Activated CD4-positive, alpha-beta T cell treated with anti-CD3 and anti-CD28 coated beads, Interleukin-2, amount 50 U/mL, for 16 hours (primary cell): ENCODE data around the gene GOLGA3.
"Not testable (repeated sequence)": the region's sequence is repeated elsewhere in the genome, so short reads cannot be mapped to it uniquely, and the experiment has no call there.

Source experiments
- DNase-seq: peaks from one replicate; pipeline ENCODE4 v3.0.0-alpha.2; 2020

The GOLGA3 gene

GRCh38 chr12:132776816-132777568 lies 51.7 kb downstream of the GOLGA3 start:
- no peak for DNase-seq

GRCh38 chr12:132776230-132776625 lies 52.4 kb downstream of the GOLGA3 start:
- DNase-seq: not testable (repeated sequence)

GRCh38 chr12:132775502-132776229 lies 53.0 kb downstream of the GOLGA3 start:
- no peak for DNase-seq

GRCh38 chr12:132774646-132775275 lies 53.9 kb downstream of the GOLGA3 start:
- DNase-seq: no peak

- no peak for DNase-seq
These were observed 54.5 kb downstream of the GOLGA3 start for GRCh38 chr12:132774159-132774558.

GRCh38 chr12:132773077-132773955 lies 55.4 kb downstream of the GOLGA3 start:
- DNase-seq: no peak

- no peak for DNase-seq
These were observed 56.1 kb downstream of the GOLGA3 start for GRCh38 chr12:132772606-132773005.

GRCh38 chr12:132771126-132771838 lies 57.4 kb downstream of the GOLGA3 start:
- peak; percentile 51 for DNase-seq

- no peak for DNase-seq
These were observed 62.1 kb downstream of the GOLGA3 start for GRCh38 chr12:132766380-132767085.

- no peak for DNase-seq
These were observed 63.3 kb downstream of the GOLGA3 start for GRCh38 chr12:132765361-132765760.

GRCh38 chr12:132764231-132764630 lies 64.4 kb downstream of the GOLGA3 start:
- no peak for DNase-seq

- DNase-seq: peak; percentile 85
These were observed 66.6 kb downstream of the GOLGA3 start for GRCh38 chr12:132761921-132762583.

- DNase-seq: peak; percentile 69
These were observed 67.4 kb downstream of the GOLGA3 start, which contains the start of gene ANKLE2 for GRCh38 chr12:132761032-132761920. TSS of gene ANKLE2 (minus strand) at chr12:132761832. CDS start at chr12:132761798, 34 bp downstream.

- no peak for DNase-seq
These were observed 69.3 kb downstream of the GOLGA3 start for GRCh38 chr12:132759359-132759758.

- not testable (repeated sequence) for DNase-seq
These were observed 69.8 kb downstream of the GOLGA3 start for GRCh38 chr12:132758825-132759224.

- DNase-seq: no peak
These were observed 74.3 kb downstream of the GOLGA3 start for GRCh38 chr12:132754160-132754932.

- not testable (repeated sequence) for DNase-seq
These were observed 75.0 kb downstream of the GOLGA3 start for GRCh38 chr12:132753670-132754069.

- no peak for DNase-seq
These were observed 80.3 kb downstream of the GOLGA3 start for GRCh38 chr12:132748319-132748718.

- no peak for DNase-seq
These were observed 80.8 kb downstream of the GOLGA3 start for GRCh38 chr12:132747896-132748295.
